ENCODE measurements around the gene SLC25A12.

DNA sequence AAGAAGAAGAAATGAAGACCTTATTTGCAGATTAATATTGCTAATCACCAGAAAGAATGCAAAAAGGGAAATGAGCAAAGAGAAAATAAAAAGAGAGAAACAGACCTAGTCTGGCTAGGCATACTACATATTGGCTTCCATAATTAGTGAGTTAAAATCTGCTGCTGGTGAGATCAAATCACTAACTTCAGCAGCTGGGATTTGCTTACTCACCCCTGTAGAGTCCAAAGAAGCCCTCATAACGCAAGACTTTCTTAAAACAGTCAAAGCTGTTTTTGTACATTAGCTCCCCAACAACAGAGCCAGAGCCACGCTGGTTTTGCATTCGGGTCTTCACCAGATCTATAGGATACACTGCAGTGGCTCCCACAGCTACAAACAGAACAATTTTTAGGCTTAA, 80.9 kb downstream of the SLC25A12 start:
- TF ChIP-seq EZH2phosphoT487 (IDR thresholded peaks at IDR 0.05; ENCODE audit: borderline replicate concordance, low read depth) (no peak), SIN3A (IDR thresholded peaks at IDR 0.05; ENCODE audit: borderline replicate concordance, low read depth, low read length) (no peak), TAF1 (IDR thresholded peaks at IDR 0.05; ENCODE audit: borderline replicate concordance, low read depth, low read length) (no peak)
- TF ChIP-seq, protein P1, sequence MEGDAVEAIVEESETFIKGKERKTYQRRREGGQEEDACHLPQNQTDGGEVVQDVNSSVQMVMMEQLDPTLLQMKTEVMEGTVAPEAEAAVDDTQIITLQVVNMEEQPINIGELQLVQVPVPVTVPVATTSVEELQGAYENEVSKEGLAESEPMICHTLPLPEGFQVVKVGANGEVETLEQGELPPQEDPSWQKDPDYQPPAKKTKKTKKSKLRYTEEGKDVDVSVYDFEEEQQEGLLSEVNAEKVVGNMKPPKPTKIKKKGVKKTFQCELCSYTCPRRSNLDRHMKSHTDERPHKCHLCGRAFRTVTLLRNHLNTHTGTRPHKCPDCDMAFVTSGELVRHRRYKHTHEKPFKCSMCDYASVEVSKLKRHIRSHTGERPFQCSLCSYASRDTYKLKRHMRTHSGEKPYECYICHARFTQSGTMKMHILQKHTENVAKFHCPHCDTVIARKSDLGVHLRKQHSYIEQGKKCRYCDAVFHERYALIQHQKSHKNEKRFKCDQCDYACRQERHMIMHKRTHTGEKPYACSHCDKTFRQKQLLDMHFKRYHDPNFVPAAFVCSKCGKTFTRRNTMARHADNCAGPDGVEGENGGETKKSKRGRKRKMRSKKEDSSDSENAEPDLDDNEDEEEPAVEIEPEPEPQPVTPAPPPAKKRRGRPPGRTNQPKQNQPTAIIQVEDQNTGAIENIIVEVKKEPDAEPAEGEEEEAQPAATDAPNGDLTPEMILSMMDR (IDR thresholded peaks at IDR 0.05) = no peak
